H1 (cell line): Measurements from ENCODE around the gene CFAP74.

Experiments used
- MAFK ChIP-seq: IDR thresholded peaks from 2 replicates; pipeline ENCODE4 v1.6.1; 2012; ENCODE audit warnings: low read depth, mild to moderate bottlenecking, improper control_type of control experiment, low read length
- POLR2A ChIP-seq, 2 experiments: IDR thresholded peaks; 1 replicate in 1 of 2; 2 replicates in 1 of 2; pipeline ENCODE4 v1.6.1; 2011; ENCODE audit warnings: low read depth in 2 of 2, low read length in 2 of 2, mild to moderate bottlenecking in 2 of 2; ENCODE audit errors: control extremely low read depth in 1 of 2
- RAD21 ChIP-seq, 2 experiments: IDR thresholded peaks in 1 of 2; conservative IDR thresholded peaks in 1 of 2; 2 replicates each; pipeline ENCODE4 v1.6.1; 2011; ENCODE audit warnings: low read depth in 2 of 2, low read length in 2 of 2, improper control_type of control experiment in 1 of 2, inconsistent platforms in 1 of 2, mild to moderate bottlenecking in 1 of 2, moderate library complexity in 1 of 2
- SIN3A ChIP-seq, 2 experiments: IDR thresholded peaks in 1 of 2; conservative IDR thresholded peaks in 1 of 2; 2 replicates each; pipeline ENCODE4 v1.6.1; 2011 to 2012; ENCODE audit warnings: low read length in 2 of 2, improper control_type of control experiment in 1 of 2, low read depth in 1 of 2, mild to moderate bottlenecking in 1 of 2
- TAF1 ChIP-seq: IDR thresholded peaks from 2 replicates; pipeline ENCODE4 v1.6.1; 2011; ENCODE audit warnings: mild to moderate bottlenecking, low read depth, low read length
- ZNF274 ChIP-seq: IDR thresholded peaks from 2 replicates; pipeline ENCODE4 v1.7.0; 2012; ENCODE audit warnings: low read length, borderline replicate concordance; ENCODE audit errors: extremely low read depth
- TF ChIP-seq, protein P1 (sequence below): IDR thresholded peaks from 2 replicates; pipeline ENCODE4 v1.6.1; 2012; ENCODE audit warnings: inconsistent platforms
- TF ChIP-seq, protein P2 (sequence below), 3 experiments: IDR thresholded peaks; 1 replicate in 2 of 3; 2 replicates in 1 of 3; pipeline versions ENCODE4 v1.5.1 to v1.6.1; 2011; ENCODE audit warnings: low read length in 3 of 3, mild to moderate bottlenecking in 3 of 3, inconsistent platforms in 2 of 3, low read depth in 1 of 3, moderate library complexity in 1 of 3; ENCODE audit not compliant: insufficient read depth in 1 of 3; ENCODE audit errors: control extremely low read depth in 1 of 3
- TF ChIP-seq, protein P3 (sequence below): IDR thresholded peaks from 2 replicates; pipeline ENCODE4 v1.6.1; 2011; ENCODE audit warnings: low read depth, mild to moderate bottlenecking, low read length; ENCODE audit not compliant: insufficient read depth
- TF ChIP-seq, protein P4 (sequence below): IDR thresholded peaks from 2 replicates; pipeline ENCODE4 v1.6.1; 2012; ENCODE audit warnings: inconsistent platforms

DNA sequence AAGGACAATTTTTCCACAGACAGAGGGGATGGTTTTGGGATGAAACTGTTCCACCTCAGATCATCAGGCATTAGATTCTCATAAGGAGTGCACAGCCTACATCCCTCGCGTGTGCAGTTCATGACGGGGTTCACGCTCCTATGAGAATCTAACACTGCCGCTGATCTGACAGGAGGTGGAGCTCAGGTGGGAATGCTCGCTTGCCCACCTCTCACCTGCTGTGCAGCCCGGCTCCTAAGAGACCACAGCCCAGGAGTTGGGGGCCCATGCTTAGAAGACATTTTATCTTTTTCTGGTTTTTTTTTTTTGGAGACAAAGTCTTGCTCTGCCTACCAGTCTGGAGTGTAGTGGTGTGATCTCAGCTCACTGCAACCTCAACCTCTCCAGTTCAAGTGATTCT is 128.7 kb downstream of the CFAP74 start:
- TF ChIP-seq, protein P1, sequence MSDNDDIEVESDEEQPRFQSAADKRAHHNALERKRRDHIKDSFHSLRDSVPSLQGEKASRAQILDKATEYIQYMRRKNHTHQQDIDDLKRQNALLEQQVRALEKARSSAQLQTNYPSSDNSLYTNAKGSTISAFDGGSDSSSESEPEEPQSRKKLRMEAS = no peak
- TF ChIP-seq, protein P2, sequence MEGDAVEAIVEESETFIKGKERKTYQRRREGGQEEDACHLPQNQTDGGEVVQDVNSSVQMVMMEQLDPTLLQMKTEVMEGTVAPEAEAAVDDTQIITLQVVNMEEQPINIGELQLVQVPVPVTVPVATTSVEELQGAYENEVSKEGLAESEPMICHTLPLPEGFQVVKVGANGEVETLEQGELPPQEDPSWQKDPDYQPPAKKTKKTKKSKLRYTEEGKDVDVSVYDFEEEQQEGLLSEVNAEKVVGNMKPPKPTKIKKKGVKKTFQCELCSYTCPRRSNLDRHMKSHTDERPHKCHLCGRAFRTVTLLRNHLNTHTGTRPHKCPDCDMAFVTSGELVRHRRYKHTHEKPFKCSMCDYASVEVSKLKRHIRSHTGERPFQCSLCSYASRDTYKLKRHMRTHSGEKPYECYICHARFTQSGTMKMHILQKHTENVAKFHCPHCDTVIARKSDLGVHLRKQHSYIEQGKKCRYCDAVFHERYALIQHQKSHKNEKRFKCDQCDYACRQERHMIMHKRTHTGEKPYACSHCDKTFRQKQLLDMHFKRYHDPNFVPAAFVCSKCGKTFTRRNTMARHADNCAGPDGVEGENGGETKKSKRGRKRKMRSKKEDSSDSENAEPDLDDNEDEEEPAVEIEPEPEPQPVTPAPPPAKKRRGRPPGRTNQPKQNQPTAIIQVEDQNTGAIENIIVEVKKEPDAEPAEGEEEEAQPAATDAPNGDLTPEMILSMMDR (IDR thresholded peaks at IDR 0.05; ENCODE audit: control extremely low read depth in 1 of 3, insufficient read depth in 1 of 3, low read depth in 1 of 3, low read length in 3 of 3) = no peak
- TF ChIP-seq, protein P3, sequence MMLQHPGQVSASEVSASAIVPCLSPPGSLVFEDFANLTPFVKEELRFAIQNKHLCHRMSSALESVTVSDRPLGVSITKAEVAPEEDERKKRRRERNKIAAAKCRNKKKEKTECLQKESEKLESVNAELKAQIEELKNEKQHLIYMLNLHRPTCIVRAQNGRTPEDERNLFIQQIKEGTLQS = no peak
- TF ChIP-seq, protein P4, sequence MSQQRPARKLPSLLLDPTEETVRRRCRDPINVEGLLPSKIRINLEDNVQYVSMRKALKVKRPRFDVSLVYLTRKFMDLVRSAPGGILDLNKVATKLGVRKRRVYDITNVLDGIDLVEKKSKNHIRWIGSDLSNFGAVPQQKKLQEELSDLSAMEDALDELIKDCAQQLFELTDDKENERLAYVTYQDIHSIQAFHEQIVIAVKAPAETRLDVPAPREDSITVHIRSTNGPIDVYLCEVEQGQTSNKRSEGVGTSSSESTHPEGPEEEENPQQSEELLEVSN = no peak
- no peak for TF ChIP-seq RAD21 (IDR thresholded peaks at IDR 0.05 in 1 of 2, conservative IDR thresholded peaks at IDR 0.05 in 1 of 2; ENCODE audit: low read depth in 2 of 2, low read length in 2 of 2)
- no peak for TF ChIP-seq MAFK
- no peak for TF ChIP-seq SIN3A (conservative IDR thresholded peaks at IDR 0.05 in 1 of 2, IDR thresholded peaks at IDR 0.05 in 1 of 2; ENCODE audit: low read depth in 1 of 2, low read length in 2 of 2)
- no peak for TF ChIP-seq POLR2A (IDR thresholded peaks at IDR 0.05; ENCODE audit: control extremely low read depth in 1 of 2, low read depth in 2 of 2, low read length in 2 of 2)
- no peak for TF ChIP-seq TAF1
- no peak for TF ChIP-seq ZNF274
